GM12892 (cell line): ENCODE results near the gene SYT15B.
"Not testable (repeated sequence)": the region's sequence is repeated elsewhere in the genome, so short reads cannot be mapped to it uniquely, and the experiment has no call there.

Source experiments
- POLR2A ChIP-seq: IDR thresholded peaks from 2 replicates; pipeline ENCODE4 v1.6.1; 2011; ENCODE audit warnings: low read depth, low read length, control low read depth
- POLR2AphosphoS5 ChIP-seq: IDR thresholded peaks from 2 replicates; pipeline ENCODE4 v1.6.1; 2011; ENCODE audit warnings: low read depth, low read length, control low read depth
- TAF1 ChIP-seq: IDR thresholded peaks from 2 replicates; pipeline ENCODE4 v1.6.1; 2011; ENCODE audit warnings: low read depth, mild to moderate bottlenecking, control low read depth, low read length, borderline replicate concordance

DNA sequence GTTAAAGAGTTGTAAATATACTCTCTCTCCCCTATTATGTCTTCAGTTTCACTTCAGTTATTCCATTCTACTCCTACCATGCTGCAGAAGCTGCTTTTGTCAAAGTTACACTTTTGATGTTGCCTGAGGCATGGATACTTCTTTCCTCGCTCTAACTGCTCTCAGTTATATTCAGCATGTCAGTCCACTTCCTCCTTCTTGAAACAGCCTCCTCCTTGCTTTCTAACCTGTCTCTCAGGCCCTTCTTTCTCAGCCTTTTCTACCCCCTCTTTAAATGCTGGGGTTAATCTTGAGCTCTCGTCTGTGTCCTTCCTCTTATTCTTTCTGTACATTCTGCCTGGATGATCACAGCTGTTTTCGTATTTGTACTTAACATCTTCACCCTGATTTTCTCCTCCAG is 40.0 kb downstream of the SYT15B start:
- TF ChIP-seq POLR2A, POLR2AphosphoS5, TAF1: not testable (repeated sequence)
